ENCODE results near the gene PDGFC.

DNA sequence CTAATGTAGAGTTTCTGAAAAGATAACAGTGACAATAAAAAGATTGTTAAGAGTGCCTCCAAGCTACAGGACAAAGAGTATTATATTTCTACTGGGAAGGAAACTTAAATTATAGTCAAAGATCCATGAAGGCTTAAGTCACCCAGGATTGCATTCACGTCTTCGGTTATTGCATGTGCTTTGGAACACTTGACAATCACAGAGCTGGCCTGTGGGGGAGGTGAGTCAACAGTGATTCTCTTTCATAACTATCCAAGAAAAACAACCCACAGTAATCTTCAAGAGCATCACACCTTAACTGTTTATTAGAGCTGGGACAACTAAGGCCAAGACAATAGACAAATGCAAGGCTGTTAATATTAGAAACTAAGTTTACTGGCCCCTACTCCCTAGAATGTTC lies 40.3 kb downstream of the PDGFC start:
- TF ChIP-seq CTCF (conservative IDR thresholded peaks at IDR 0.05) (no peak), EZH2 (IDR thresholded peaks at IDR 0.05; ENCODE audit: low read depth) (no peak)

Measured in PC-9 (cell line).